Suprapubic skin (tissue), 4 donors: ENCODE measurements around the gene YOD1. TPM values are rescaled to one million over a fixed set of nuclear protein-coding genes. Genes with fewer than 3 reads are reported as not detected.

ENCODE experiments used
- DNase-seq, 2 donors: peaks; one replicate each; pipeline ENCODE4 v3.0.0-alpha.2; 2019; ENCODE audit warnings: low spot score in 2 of 2
- H3K27ac ChIP-seq: fragments of 200-600 bp; sonication (generic); one replicate; pipeline ENCODE4 v1.5.1; 2019
- H3K27me3 ChIP-seq: fragments of 200-600 bp; sonication (generic); one replicate; pipeline ENCODE4 v1.5.1; 2019
- H3K36me3 ChIP-seq: fragments of 200-600 bp; sonication (generic); one replicate; pipeline ENCODE4 v1.5.1; 2019
- H3K4me1 ChIP-seq: fragments of 200-600 bp; sonication (generic); one replicate; pipeline ENCODE4 v1.5.1; 2019
- H3K4me3 ChIP-seq: fragments of 200-600 bp; sonication (generic); one replicate; pipeline ENCODE4 v1.5.1; 2019; ENCODE audit warnings: mild to moderate bottlenecking
- H3K9me3 ChIP-seq: fragments of 200-600 bp; sonication (generic); one replicate; pipeline ENCODE4 v1.5.1; 2019
- EP300 ChIP-seq: sonication (generic); formaldehyde crosslinking; IDR thresholded peaks from one replicate; pipeline ENCODE4 v1.6.1; 2017; ENCODE audit warnings: antibody characterized with exemption
- POLR2A ChIP-seq, 2 donors: fragments of 450-650 bp; IDR thresholded peaks; one replicate each; pipeline ENCODE4 v1.6.1; 2017; ENCODE audit warnings: antibody characterized with exemption in 2 of 2, mild to moderate bottlenecking in 2 of 2, moderate library complexity in 2 of 2
- POLR2AphosphoS5 ChIP-seq, 3 donors: sonication (generic); formaldehyde crosslinking; IDR thresholded peaks; one replicate each; pipeline ENCODE4 v1.6.1; 2017; ENCODE audit warnings: antibody characterized with exemption in 3 of 3
- WGBS: methylation state at CpG from one replicate; pipeline ENCODE4 v1.1.5; 2018; 5-methylcytosine and 5-hydroxymethylcytosine counted together
- total RNA-seq, 4 donors: library from RNA; depleted of rRNA; stranded (reverse); fragments of >200 nt; gene quantifications; one replicate each; pipeline ENCODE4 v1.1.0, GENCODE V29; 2016
- TF ChIP-seq, protein P1 (sequence below), 2 donors: fragments of 200-600 bp in 1 of 2; fragments of 450-650 bp in 1 of 2; sonication (generic) in 1 of 2; IDR thresholded peaks; one replicate each; pipeline ENCODE4 v1.5.1; 2016 to 2019; ENCODE audit warnings: antibody characterized with exemption in 2 of 2, mild to moderate bottlenecking in 1 of 2, moderate library complexity in 1 of 2

YOD1 gene
- total RNA-seq, 4 donors from 2014 or later, result 20.4 to 63.6 (median 42.8) TPM

GRCh38 chr1:207059881-207060280 lies 8.9 kb upstream of the YOD1 start:
- no peaks in the 10 kb centered on the region for H3K27me3 ChIP-seq
- H3K4me1 ChIP-seq, result peaks cover 2% of the 10 kb centered on the region
- no peak overlapping the region for H3K4me3 ChIP-seq
- no peaks in the 10 kb centered on the region for H3K9me3 ChIP-seq
- no peak overlapping the region for H3K27ac ChIP-seq
- TF ChIP-seq, protein P1, sequence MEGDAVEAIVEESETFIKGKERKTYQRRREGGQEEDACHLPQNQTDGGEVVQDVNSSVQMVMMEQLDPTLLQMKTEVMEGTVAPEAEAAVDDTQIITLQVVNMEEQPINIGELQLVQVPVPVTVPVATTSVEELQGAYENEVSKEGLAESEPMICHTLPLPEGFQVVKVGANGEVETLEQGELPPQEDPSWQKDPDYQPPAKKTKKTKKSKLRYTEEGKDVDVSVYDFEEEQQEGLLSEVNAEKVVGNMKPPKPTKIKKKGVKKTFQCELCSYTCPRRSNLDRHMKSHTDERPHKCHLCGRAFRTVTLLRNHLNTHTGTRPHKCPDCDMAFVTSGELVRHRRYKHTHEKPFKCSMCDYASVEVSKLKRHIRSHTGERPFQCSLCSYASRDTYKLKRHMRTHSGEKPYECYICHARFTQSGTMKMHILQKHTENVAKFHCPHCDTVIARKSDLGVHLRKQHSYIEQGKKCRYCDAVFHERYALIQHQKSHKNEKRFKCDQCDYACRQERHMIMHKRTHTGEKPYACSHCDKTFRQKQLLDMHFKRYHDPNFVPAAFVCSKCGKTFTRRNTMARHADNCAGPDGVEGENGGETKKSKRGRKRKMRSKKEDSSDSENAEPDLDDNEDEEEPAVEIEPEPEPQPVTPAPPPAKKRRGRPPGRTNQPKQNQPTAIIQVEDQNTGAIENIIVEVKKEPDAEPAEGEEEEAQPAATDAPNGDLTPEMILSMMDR (IDR thresholded peaks at IDR 0.05), result no peak
- TF ChIP-seq EP300, result no peak
- no peak for TF ChIP-seq POLR2A (IDR thresholded peaks at IDR 0.05)
- no peak for TF ChIP-seq POLR2AphosphoS5 (IDR thresholded peaks at IDR 0.05)
- peaks cover 39% of the 10 kb centered on the region for H3K36me3 ChIP-seq
- DNase-seq, result no peak
- WGBS, result 79% methylated on average over 3 of the region's 4 CpGs

GRCh38 chr1:207058878-207059867 lies 8.2 kb upstream of the YOD1 start:
- Histone ChIP-seq H3K27me3 (no peaks in the 10 kb centered on the region), H3K9me3 (no peaks in the 10 kb centered on the region), H3K4me1 (peaks cover 9% of the 10 kb centered on the region), H3K27ac (no peak overlapping the region), H3K36me3 (peaks cover 32% of the 10 kb centered on the region), H3K4me3 (no peak overlapping the region)
- TF ChIP-seq POLR2A (IDR thresholded peaks at IDR 0.05) (no peak), EP300 (no peak), POLR2AphosphoS5 (IDR thresholded peaks at IDR 0.05) (no peak)
- TF ChIP-seq, protein P1 (IDR thresholded peaks at IDR 0.05), result no peak
- 89% methylated on average over 6 of the region's 6 CpGs for WGBS
- no peak for DNase-seq

GRCh38 chr1:207058252-207058651 lies 7.2 kb upstream of the YOD1 start:
- no peak overlapping the region for H3K27ac ChIP-seq
- 88% methylated on average over 4 of the region's 4 CpGs for WGBS
- H3K36me3 ChIP-seq, result peaks cover 25% of the 10 kb centered on the region
- no peaks in the 10 kb centered on the region for H3K27me3 ChIP-seq
- no peak for TF ChIP-seq EP300
- no peak for TF ChIP-seq POLR2A (IDR thresholded peaks at IDR 0.05)
- no peak for TF ChIP-seq POLR2AphosphoS5 (IDR thresholded peaks at IDR 0.05)
- TF ChIP-seq, protein P1 (IDR thresholded peaks at IDR 0.05), result no peak
- H3K9me3 ChIP-seq, result no peaks in the 10 kb centered on the region
- DNase-seq, result no peak
- no peak overlapping the region for H3K4me3 ChIP-seq
- H3K4me1 ChIP-seq, result peaks cover 17% of the 10 kb centered on the region

GRCh38 chr1:207056673-207057072 lies 5.7 kb upstream of the YOD1 start:
- DNase-seq, result no peak
- H3K27ac ChIP-seq, result no peak overlapping the region
- no peaks in the 10 kb centered on the region for H3K27me3 ChIP-seq
- H3K9me3 ChIP-seq, result no peaks in the 10 kb centered on the region
- H3K36me3 ChIP-seq, result peaks cover 9% of the 10 kb centered on the region
- WGBS, result 84% methylated on average over 6 of the region's 6 CpGs
- TF ChIP-seq POLR2AphosphoS5 (IDR thresholded peaks at IDR 0.05), result no peak
- TF ChIP-seq, protein P1 (IDR thresholded peaks at IDR 0.05), result no peak
- no peak for TF ChIP-seq POLR2A (IDR thresholded peaks at IDR 0.05)
- H3K4me3 ChIP-seq, result no peak overlapping the region
- H3K4me1 ChIP-seq, result peaks cover 27% of the 10 kb centered on the region

DNA sequence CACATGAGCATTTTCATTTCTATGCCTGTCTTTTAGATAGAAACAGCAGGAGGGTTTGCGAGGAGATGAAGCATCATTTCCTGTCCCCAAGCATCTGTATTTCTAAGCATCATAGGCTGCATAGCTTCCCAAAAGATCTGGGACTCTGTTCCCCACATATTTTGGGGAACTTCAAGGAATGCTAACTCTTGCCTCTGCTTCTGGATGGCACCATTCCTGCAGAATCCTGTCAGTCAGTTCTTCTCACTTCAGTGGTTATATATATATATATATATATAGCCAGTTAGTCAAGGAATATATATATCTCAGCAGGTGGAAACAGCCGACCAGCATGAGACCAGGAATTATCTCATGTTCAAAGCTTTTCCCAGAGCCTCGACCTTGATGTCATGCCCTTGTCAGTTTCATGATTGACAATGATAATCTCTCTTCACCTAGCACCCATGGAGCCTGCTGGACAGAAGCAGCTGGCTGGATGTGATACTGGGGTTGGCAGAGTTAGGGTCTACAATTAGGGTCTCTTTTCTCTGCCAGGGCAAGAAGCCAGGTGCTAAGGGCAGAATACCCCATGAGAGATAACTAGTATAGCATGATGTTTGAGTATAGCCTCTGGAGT lies 4.5 kb upstream of the YOD1 start:
- no peaks in the 10 kb centered on the region for H3K27me3 ChIP-seq
- TF ChIP-seq, protein P1 (IDR thresholded peaks at IDR 0.05), result no peak
- TF ChIP-seq POLR2A (IDR thresholded peaks at IDR 0.05) (no peak), POLR2AphosphoS5 (IDR thresholded peaks at IDR 0.05) (no peak), EP300 (no peak)
- peaks cover 6% of the 10 kb centered on the region for H3K36me3 ChIP-seq
- H3K4me1 ChIP-seq, result peaks cover 34% of the 10 kb centered on the region
- no peaks in the 10 kb centered on the region for H3K9me3 ChIP-seq
- no peak overlapping the region for H3K4me3 ChIP-seq
- H3K27ac ChIP-seq, result no peak overlapping the region
- 79% methylated on average over 3 of the region's 3 CpGs for WGBS
- DNase-seq, result no peak
